GM18858 (cell line): ENCODE data around the gene TNIK.
"Not testable (repeated sequence)": the region's sequence is repeated elsewhere in the genome, so short reads cannot be mapped to it uniquely, and the experiment has no call there.

Experiments used
- ATAC-seq: cut with Tn5 transposase; IDR thresholded peaks from one replicate; pipeline ENCODE4 v1.9.1; 2021; ENCODE audit not compliant: unreplicated experiment

The TNIK gene

DNA sequence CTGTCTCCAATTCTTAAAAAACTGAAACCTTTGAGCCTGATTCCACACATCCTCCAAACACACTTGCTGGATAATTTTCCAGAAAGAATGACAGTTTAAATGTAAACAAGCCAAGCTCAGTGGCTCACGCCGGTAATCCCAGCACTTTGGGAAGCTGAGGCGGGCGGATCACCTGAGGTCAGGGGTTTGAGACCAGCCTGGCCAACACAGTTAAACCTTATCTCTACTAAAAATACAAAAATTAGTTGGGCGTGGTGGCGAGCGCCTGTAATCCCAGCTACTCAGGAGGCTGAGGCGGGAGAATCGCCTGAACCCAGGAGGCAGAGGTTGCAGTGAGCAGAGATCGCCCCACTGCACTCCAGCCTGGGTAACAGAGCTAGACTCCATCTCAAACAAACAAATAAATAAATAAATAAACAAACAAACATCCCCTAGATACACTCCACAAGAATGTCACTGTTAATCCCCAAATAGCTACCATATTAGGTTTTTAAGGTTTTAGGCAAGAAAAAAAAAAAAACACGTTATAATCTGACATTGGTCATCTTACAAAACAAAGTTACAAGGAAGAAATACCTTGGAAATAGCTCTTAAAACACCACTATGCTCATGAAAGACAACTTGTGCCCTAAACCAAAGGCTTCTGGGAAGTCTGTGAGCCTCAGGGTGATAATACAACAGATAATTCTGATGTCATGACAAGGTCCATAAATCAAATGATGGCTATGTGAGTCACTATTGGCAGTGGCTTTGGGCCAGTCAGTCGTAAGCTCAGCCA, 13.2 kb downstream of the TNIK start:
- no peak for ATAC-seq

DNA sequence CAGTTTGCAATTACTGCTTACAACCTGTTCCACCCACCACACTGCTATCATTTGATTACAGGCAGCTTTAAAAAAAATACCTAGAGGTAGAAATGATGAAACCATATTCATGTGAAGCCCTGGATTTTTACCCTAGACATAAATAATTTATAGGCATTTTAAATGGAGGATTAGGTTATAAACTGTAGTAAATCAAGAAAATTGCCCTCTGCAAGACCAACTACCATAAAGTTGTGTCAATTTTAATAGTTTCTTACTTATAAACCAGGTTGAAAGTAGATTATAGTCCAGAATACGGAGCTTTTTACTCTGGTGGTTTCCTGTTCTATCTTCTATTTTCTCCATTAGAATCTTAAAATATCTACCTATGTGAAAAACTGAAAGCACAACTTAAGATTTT, 13.9 kb downstream of the TNIK start:
- ATAC-seq: no peak

DNA sequence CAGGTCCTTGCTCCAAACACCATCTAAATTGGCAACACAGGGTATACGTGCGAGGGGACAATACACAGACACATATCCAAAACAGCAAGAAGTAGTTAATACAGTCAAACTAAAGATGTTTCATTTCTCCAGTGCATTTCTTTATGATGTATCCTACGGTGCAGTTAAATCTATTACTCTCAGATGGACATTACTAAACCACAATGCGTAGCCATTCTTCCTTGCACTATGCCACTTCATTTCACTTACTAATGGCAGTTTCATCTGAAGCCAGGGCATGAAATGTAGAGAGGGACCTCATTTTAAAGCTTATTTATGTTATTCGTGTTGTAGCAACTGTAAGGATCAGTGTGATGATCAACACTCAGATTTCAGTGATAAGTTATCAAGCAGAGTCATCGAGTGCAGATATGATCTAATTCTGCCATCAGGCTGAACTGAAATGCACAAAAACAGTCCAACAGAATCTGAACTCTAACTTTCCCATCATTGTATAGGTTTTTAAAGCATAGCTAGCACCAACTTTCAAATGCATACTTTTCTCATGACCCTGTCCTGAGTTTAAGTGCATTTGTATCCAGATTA, 14.5 kb downstream of the TNIK start:
- no peak for ATAC-seq

DNA sequence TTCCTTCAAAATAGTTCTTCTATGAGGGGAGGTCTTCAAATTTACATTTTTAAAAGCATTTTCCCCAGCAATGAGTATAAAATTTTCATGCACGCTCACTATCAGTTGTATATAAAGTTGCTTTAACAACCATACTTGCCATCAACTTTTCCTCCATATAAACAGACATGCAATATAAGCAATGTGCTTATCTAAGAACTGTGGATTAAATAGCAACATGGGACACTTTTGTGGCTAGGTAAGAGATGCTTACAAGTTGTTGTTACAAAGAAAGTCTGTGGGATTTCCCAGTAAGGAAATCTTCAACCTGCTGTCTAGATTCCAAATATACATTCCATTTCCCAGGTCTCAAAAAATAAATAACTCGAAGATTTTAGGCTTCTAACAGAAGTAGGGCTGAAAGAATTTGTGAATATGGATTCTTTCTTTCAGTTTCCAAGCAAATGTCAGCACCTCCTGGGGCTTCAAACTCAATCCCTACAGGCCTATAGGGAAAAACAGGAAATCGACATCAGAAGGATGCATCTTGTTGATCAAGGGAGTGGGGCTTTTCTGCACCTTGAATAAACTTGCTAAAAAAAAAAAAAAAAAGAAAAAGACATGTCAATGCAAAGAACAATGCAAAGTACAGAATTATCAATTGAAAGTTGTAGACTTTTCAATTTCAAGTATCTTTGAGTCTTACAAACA, 16.1 kb downstream of the TNIK start:
- ATAC-seq: no peak

DNA sequence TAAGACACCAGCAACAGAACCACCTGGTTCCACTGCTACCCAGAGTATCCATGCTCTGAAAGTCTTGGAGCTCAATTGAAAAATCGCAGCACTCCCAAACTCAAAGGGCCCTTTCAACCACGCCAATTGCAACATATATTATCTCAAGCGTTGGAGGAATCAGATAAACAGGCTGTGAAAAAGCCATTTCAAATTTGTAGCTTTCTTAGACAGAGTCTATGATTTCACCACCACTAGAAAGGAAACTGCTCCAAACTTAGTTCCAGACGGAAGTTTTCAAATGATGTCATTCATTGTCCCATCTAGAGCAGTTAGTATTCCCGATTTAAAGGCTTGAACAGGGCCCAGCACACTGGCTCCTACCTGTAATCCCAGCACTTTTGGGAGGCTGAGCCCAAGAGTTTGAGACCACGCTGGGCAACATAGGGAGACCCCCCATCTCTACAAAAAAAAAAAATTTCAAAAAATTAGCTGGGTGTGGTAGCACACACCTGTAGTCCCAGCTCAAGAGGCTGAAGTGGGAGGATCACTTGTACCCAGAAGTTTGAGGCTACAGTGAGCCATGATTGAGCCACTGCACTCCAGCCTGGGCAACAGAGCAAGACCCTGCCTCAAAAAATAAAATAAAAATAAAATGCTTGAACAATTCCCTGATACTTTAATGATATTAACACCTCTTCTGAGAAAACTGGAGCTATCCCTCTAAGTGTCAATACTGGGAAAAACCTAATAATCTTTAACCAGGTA, 16.8 kb downstream of the TNIK start:
- no peak for ATAC-seq

DNA sequence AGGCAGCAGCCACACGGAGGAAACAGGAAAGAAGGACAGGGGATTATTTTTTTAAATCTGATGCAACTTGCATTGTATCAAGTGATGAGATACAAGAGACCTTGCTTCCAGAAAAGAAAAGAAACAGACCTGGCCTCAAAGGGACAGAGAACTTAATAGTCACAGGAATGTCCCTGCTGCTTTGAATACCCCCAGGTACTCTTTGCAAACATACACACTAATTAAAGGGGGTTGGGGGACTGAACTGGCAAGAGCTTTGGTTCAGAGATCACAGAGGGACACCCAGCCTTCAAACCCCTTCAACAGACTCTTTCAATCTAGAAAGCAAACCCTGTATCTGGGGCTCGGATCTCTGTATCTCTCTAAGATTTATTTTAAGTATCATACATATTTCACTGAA, 18.0 kb downstream of the TNIK start:
- ATAC-seq: no peak

DNA sequence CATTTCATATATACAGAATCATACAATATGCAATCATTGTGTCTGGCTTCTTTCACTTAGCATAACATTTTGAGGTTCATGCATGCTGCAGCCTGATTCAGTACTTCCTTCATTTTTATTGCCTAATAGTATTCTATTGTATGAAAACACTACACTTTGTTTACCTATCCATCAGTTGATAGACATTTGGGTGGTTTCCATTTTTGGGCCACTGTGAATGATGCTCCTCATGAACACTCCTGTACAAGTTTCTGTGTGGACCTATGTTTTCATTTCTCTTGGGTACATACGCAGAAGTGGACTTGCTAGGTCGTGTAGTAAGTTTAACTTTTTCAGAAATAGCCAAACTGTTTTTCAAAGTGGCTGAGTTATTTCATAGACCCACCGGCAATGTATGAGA, 18.8 kb downstream of the TNIK start:
- no peak for ATAC-seq

DNA sequence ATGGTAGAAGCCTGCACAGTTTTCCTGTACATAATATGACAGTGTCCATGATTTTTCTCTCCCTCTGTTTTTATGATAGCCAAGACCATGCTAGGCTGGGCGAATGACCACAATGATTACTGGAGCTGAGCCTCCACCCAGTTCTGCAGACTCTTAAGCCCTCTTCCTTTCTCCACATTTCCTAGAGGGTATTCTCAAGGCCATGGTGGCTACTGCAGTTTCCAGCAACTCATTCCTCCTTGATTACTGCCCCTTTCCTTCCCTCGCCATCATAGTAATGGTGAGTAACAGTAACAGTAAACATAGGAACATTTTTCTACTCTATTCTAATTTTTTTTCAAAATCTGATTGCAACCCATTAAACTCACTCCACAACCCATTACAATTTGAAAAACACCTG, 20.2 kb downstream of the TNIK start:
- no peak for ATAC-seq

DNA sequence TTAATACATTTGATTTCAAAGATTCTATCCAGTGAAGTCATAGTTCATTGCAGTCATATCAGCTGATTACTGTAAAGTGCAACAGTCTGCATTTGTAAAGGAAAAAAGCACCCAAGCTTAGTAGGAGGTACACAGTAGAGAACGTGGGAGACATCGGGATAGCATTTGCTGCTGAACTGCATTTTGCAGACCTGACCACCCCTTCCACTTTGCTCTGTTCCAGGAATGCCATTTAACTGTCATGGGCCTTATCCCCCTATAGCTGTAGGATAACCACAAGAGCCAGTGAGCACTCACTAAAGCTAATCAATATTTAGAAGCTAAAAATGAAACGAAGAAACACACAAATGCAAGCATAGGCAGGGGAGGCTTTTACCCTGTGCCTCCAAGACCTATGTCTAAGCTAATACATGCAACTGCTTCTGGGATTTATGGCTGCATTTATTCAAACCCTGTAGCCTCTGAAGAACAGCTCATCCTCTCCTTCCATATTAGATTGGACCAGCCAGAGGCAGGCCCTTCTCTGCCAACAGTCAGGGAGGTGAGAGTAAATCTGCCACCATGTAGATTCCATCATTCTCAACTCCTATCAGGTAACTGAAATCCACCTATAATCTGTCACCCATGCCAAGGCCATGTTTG, 23.0 kb downstream of the TNIK start:
- ATAC-seq: no peak

DNA sequence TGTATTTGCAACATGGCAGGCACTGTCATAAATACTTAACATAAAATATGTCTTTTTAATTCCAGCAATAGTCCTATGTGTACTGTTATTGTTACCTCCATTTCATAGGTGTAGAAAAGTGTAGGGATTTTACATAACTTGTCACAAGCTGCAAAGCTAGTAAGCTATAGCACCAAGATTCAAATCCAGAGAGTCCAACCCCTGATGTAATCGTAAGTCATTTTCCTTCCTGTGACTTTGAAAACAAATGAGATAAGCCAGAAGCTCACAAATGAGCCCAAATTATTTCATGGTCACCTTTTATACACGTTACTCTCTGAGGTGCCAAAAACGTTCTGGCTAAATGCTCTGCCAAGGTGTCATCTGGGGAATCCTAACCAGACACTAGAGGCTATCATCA, 23.8 kb downstream of the TNIK start:
- ATAC-seq: no peak

DNA sequence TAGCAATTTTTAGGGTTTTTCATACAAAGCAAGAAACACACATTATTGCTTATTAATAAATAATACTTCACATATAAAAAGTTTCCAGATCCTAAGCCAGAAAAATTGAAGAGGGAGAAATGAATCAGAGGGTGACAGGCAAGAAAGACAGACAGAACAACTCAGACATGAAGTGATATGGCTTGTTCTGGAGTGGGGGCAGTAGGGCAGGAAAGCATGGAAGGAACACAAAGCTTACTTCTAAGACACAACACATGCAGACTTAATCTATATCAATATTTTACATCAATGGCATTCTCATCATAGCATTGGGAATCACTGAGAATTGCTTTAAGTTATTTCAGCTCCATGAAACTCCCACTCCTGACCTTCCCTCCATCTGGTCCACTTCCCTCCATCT, 24.4 kb downstream of the TNIK start:
- no peak for ATAC-seq

DNA sequence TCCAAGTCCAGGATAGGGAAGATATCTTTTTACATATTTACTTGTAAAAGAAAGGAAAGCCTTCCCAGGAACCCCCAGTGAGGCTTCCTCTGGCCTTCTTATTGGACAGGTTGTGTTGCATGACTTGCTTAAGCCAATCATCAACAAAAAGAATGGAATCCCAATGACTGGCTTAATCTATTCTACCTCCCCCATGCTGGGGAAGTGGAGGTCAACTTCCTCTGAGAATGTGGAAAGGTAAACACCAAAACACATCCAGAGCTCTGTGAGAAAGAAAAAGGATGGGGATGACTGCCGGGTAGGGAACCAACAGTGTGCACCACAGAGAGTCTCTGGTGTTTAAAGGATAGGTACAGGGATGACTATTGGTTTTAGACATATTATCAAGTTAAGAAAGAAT, 25.1 kb downstream of the TNIK start:
- no peak for ATAC-seq

DNA sequence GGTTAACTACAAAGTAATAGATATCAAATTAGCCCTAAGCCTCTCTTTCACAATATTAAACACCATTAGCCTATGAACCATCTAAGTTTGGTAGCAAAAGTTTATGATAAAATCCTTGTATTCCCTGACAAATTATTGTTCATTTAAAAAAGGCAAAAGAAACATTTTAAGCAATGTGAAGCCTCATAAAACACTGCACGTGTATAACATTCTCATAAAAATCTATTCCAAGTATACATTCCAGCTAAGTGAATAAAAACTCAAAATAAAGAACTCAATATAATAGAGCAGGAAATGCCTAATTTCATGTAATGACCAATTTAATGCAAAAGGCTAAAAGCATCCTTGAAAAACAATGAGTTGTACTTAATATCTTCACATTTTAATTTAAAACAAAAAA, 27.7 kb downstream of the TNIK start:
- no peak for ATAC-seq

DNA sequence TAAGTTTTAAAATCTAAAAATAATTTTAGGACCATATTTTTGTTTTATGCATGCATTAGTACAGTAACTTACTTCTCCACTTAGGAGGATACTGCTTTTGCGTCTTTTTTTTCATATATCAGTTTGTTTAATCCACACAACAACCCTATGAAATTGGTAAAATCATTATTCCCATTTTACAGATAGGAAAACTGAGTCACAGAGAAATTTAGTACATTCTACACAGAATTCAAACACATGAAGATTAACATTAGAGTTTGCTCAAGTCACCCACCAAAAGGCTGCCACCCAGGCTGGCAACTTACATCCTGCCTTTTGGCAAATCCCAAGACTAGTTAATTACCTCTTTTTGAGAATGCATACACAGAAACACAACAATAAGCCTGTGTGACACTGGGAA, 28.7 kb downstream of the TNIK start:
- ATAC-seq: no peak

DNA sequence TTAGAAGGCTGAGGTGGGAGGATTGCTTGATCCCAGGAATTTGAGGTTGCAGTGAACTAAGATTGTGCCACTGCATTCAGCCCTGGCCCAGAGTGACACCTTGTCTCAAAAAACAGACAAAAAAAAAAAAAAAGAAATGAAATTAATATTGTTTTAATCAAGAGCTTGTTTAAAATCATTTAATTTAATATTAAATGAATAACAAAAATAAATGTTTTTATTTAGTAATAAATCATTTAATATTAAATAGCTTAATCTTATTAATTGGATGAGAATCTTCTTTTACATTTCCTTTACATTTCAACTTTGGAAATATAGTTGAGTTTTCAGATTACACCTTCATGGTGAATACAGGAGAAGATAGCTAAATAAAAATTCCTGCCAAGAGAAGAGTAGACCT, 29.7 kb downstream of the TNIK start:
- no peak for ATAC-seq

DNA sequence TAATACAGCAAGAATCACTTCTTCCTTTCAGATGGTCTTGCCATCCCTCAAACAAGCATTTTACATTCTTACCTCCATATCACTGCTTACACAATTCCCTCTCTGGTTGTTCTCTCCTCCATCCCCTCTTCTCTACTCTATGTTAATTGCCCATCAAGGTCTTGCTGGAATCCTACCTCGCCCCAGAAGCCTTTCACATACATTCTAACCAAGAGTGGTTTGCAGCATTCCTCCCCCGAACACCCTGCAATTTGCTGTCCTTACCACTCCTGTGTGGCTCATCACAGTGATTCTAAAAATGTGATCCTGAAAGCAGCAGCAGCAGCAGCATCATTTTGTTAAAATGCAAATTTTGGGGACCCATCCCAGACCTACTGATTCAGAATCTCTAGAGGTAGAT, 30.6 kb downstream of the TNIK start:
- ATAC-seq: no peak

DNA sequence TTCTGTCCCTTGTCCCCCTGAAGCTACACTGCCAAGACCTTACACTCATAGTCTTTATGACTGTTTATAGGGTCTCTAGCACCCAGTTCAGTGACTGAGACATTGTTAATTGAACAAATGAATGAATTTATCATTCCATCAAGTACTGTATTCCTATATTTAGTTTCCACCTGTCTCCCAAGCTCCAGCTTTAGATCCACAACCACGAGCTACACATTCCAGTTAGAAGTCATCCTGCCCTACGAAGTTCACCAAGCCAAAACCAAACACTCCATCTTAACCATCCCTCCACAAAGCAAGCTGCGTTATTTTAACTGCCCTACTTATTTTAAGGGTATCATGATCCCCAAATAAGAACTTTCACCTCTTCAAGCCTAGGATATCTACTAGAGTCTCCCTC, 31.3 kb downstream of the TNIK start:
- ATAC-seq: no peak

DNA sequence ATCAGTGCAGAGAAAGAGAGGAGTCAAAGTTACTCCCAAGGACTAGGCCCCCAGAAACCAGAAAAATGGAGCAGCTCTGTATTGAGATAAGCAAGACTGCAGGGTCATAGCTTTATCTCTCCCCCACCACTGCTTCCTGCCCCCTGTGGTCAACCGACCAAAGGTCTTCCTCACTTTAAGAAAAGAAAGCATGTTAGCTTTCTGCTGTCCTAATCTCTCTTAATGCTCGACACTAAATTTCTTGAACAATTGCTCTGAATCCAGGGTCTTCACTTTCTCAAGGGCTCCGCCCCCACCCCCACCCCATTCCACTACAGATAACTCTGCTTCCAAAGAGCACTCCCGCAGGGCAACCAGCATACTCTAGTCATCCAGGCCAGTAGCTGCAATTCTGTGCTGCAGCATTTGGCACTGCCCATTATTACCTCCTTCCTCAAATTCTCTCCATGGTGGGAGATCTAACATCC, 31.9 kb downstream of the TNIK start:
- no peak for ATAC-seq

DNA sequence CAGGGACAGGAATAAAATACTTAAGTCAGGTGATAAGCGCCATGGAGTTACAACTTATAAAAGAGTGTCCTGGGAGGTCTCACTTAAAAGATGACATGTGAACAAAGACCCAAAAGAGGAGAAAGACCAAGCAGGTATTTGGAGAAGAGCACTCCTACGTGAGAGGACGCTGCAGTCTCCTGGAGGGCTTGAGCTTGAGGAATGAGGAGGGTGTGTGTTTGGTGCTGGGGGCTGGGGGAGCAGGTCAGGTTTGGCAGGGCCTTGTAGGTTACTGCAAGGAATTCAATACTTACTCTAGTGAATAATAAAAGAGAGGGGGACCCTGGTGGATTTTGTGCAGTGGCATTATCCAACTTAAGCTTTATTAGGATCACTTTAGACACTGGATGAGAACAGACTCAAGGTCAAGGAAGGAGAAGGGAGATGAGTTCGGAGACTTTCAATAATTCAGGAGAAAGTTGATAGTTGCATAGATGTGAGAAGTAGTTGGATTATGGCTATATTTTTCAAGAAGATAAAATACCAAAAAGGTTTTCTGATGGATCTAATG, 32.4 kb downstream of the TNIK start:
- ATAC-seq: no peak

DNA sequence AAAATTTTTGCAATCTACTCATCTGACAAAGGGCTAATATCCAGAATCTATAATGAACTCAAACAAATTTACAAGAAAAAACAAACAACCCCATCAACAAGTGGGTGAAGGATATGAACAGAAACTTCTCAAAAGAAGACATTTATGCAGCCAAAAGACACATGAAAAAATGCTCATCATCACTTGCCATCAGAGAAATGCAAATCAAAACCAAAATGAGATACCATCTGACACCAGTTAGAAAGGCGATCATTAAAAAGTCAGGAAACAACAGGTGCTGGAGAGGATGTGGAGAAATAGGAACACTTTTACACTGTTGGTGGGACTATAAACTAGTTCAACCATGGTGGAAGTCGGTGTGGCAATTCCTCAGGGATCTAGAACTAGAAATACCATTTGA, 36.1 kb downstream of the TNIK start:
- ATAC-seq: not testable (repeated sequence)

DNA sequence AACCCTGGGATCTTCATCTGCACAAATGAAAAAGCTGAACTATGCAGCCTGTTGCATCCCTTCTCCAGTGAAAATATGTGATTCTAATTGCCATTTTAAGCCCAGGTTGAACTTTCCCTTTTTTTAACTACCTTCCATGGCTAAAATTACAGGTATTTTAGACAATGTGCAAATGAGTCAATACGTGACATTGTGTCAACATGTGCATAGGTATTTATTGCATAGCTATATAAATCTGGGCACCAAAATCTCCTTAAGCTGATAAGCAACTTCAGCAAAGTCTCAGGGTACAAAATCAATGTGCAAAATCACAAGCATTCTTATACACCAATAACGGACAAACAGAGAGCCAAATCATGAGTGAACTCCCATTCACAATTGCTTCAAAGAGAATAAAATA, 37.4 kb downstream of the TNIK start:
- ATAC-seq: not testable (repeated sequence)
